ENCODE results near the gene LSM3. TPM values are rescaled to one million over a fixed set of nuclear protein-coding genes. Genes with fewer than 3 reads are reported as not detected.

The LSM3 gene
- total and polyA plus RNA-seq, 2 of the 4 experiments (the other 2 are of a cell fraction) = 3.4 to 11.5 TPM

- TF ChIP-seq USF2 (IDR thresholded peaks at IDR 0.05; ENCODE audit: low read depth, low read length) (no peak), CHD1 (IDR thresholded peaks at IDR 0.05; ENCODE audit: low read depth, low read length) (no peak), NFE2L2 (IDR thresholded peaks at IDR 0.05; ENCODE audit: low read depth, low read length) (no peak), FOS (IDR thresholded peaks at IDR 0.05; ENCODE audit: low read depth, low read length) (no peak), POLR2A (IDR thresholded peaks at IDR 0.05; ENCODE audit: low read depth, low read length) (no peak), RFX5 (IDR thresholded peaks at IDR 0.05; ENCODE audit: low read depth, low read length) (no peak), MAZ (IDR thresholded peaks at IDR 0.05; ENCODE audit: borderline replicate concordance, low read depth, low read length) (no peak), MXI1 (IDR thresholded peaks at IDR 0.05; ENCODE audit: borderline replicate concordance, low read depth, low read length) (no peak), RAD21 (IDR thresholded peaks at IDR 0.05; ENCODE audit: low read length) (no peak), BHLHE40 (IDR thresholded peaks at IDR 0.05; ENCODE audit: low read depth, low read length) (no peak), CEBPB (IDR thresholded peaks at IDR 0.05; ENCODE audit: low read depth, low read length) (no peak), CTCF (conservative IDR thresholded peaks at IDR 0.05; ENCODE audit: low read depth, low read length) (no peak)
- TF ChIP-seq, protein P1, sequence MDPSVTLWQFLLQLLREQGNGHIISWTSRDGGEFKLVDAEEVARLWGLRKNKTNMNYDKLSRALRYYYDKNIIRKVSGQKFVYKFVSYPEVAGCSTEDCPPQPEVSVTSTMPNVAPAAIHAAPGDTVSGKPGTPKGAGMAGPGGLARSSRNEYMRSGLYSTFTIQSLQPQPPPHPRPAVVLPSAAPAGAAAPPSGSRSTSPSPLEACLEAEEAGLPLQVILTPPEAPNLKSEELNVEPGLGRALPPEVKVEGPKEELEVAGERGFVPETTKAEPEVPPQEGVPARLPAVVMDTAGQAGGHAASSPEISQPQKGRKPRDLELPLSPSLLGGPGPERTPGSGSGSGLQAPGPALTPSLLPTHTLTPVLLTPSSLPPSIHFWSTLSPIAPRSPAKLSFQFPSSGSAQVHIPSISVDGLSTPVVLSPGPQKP (IDR thresholded peaks at IDR 0.05; ENCODE audit: borderline replicate concordance, low read depth, low read length) = no peak
- Histone ChIP-seq H3K4ac (ENCODE audit: low read depth, low read length) (no peak overlapping the region), H2BK20ac (ENCODE audit: low read depth, low read length) (no peak overlapping the region), H3K14ac (replicated peaks; ENCODE audit: low read depth, low read length) (no peak overlapping the region), H3K9ac (ENCODE audit: low read depth, low read length) (no peak overlapping the region), H3K27me3 (ENCODE audit: control insufficient read depth, insufficient read depth, low read length) (no peaks in the 10 kb centered on the region), H3K36me3 (ENCODE audit: control insufficient read depth, insufficient read depth, low read length) (peaks cover 51% of the 10 kb centered on the region), H2BK15ac (ENCODE audit: low read depth, low read length) (no peak overlapping the region), H3K9me1 (ENCODE audit: insufficient read depth, low read length) (peaks cover 17% of the 10 kb centered on the region; the same call in 1 of the 2 replicates), H2AK9ac (replicated peaks; ENCODE audit: low read depth, low read length, poor library complexity) (no peak overlapping the region), H4K20me1 (ENCODE audit: insufficient read depth, low read length) (peaks cover 7% of the 10 kb centered on the region), H2AFZ (replicated peaks; ENCODE audit: low read length, poor library complexity) (no peak overlapping the region), H2BK5ac (ENCODE audit: low read depth, low read length, poor library complexity, severe bottlenecking) (no peak overlapping the region), H3K9me3 (ENCODE audit: control insufficient read depth, insufficient read depth, low read length) (no peaks in the 10 kb centered on the region), H4K5ac (ENCODE audit: low read depth, low read length) (no peak overlapping the region), H2BK120ac (ENCODE audit: low read depth, low read length) (no peak overlapping the region), H2AK5ac (ENCODE audit: low read depth, low read length) (no peak overlapping the region), H4K8ac (ENCODE audit: low read depth in 2 of 2, low read length in 2 of 2) (no peak overlapping the region), H3K56ac (ENCODE audit: extremely low read depth, insufficient read depth, low read length) (no peak overlapping the region), H4K91ac (ENCODE audit: insufficient read depth, low read depth, low read length) (no peak overlapping the region), H3K79me1 (ENCODE audit: low read depth in 1 of 2, low read length in 2 of 2) (peaks cover 0 to 8% of the 10 kb centered on the region in 2 experiments; a peak in 2 of 4 replicates), H3K4me2 (ENCODE audit: low read depth, low read length) (no peak overlapping the region), H3K4me1 (ENCODE audit: control insufficient read depth, insufficient read depth, low read length) (peaks cover 18% of the 10 kb centered on the region), H3K23ac (ENCODE audit: low read depth, low read length) (no peak overlapping the region), H3K18ac (ENCODE audit: low read depth, low read length) (no peak overlapping the region), H3K4me3 (ENCODE audit: insufficient read depth, low read depth, low read length) (no peak overlapping the region), H3K27ac (ENCODE audit: insufficient read depth, low read length) (no peak overlapping the region)
- intact Hi-C loops (cut with micrococcal nuclease) = no loop called here
- dilution Hi-C loops (cut with HindIII; ENCODE audit: low sequenced_read_pairs, unreplicated experiment) = no loop called here
- ATAC-seq (ENCODE audit: low read depth) (no peak), DNase-seq (no peak)
- in situ Hi-C loops (cut with MboI; ENCODE audit: low sequenced_read_pairs) = loop anchor here (25.0 kb wide), 1 partner anchor 110 kb away; no protein-coding TSS in a partner anchor
- BruUV-seq (replicated peaks) = no TSS peak
- ChIA-PET POLR2A (ENCODE audit: unreplicated experiment) (no interaction called here), CTCF (no interaction called here)
- 83% methylated on average over 1 of the region's 5 CpGs; no CpG with 5 or more reads in 1 of the 2 experiments for WGBS, 2 experiments (ENCODE audit: extremely low coverage in 2 of 2, insufficient read length in 1 of 2)
Measured at GRCh38 chr3:14147066-14147435, 31.6 kb upstream of the LSM3 start.
